Skeletal muscle satellite cell (primary cell): ENCODE data around the gene HBM. TPM values are rescaled to one million over a fixed set of nuclear protein-coding genes. Genes with fewer than 3 reads are reported as not detected.
A peak's percentile ranks its signal among the peaks of the same experiment; 100 is the strongest.
"Not testable (repeated sequence)": the region's sequence is repeated elsewhere in the genome, so short reads cannot be mapped to it uniquely, and the experiment has no call there.

Source experiments
- H3K27me3 ChIP-seq: 2 replicates; pipeline ENCODE4 v1.7.0; 2013; ENCODE audit warnings: low read length; ENCODE audit not compliant: control insufficient read depth, insufficient read depth
- H3K36me3 ChIP-seq: 2 replicates; pipeline ENCODE4 v1.7.0; 2013; ENCODE audit warnings: mild to moderate bottlenecking, control low read depth, low read length; ENCODE audit not compliant: insufficient read depth
- H3K4me1 ChIP-seq: 2 replicates; pipeline ENCODE4 v1.7.0; 2013; ENCODE audit warnings: low read length; ENCODE audit not compliant: control insufficient read depth, insufficient read depth
- H3K4me2 ChIP-seq: 2 replicates; pipeline ENCODE4 v1.7.0; 2013; ENCODE audit warnings: mild to moderate bottlenecking, low read length
- H3K4me3 ChIP-seq: 2 replicates; pipeline ENCODE4 v1.7.0; 2013; ENCODE audit warnings: low read length
- H3K9ac ChIP-seq: 2 replicates; pipeline ENCODE4 v1.7.0; 2013; ENCODE audit warnings: mild to moderate bottlenecking, low read depth, low read length, moderate library complexity
- H3K9me3 ChIP-seq: replicated peaks from 2 replicates; pipeline ENCODE4 v1.7.0; 2013; ENCODE audit warnings: mild to moderate bottlenecking, control low read depth, low read length
- total RNA-seq: library from RNA; depleted of rRNA; stranded (reverse); fragments of >200 nt; gene quantifications from 2 replicates; pipeline ENCODE4 v1.2.3, GENCODE V29; 2012; rRNA removed

HBM gene, protein sequence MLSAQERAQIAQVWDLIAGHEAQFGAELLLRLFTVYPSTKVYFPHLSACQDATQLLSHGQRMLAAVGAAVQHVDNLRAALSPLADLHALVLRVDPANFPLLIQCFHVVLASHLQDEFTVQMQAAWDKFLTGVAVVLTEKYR
- total RNA-seq, result not detected in 2 replicates

DNA sequence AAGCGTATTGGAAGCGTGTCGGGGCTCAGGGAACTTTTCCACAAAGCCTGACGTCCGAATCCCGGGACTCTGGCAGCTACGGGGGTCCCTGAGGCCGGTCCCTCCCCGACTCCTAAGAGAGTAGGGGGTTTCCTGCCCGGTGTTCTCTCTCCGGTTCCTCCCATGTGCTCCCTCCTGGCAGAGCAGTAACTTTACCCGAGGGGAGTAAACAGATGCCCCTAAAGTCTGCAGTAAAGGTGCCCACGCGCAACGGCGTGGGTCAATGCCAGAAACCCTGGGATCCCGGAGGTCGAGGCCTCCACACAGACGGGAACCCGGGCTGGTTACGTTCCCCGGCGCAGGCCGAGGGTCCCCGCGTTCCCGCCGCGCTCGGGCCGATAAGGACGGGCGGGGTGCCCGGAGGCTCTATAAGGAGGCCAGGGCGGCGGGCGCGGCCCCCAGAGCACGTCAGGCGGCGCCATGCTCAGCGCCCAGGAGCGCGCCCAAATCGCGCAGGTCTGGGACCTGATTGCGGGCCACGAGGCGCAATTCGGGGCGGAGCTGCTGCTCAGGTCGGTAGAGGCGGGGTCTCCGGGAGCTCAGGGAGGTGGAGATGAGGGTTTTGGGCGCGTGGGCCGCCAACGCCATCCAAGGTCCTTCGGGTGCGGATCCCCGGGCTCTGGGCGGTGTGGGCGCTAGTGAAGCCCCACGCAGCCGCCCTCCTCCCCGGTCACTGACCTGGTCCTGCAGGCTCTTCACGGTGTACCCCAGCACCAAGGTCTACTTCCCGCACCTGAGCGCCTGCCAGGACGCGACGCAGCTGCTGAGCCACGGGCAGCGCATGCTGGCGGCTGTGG lies at the start of gene HBM:
Gene HBM, plus strand, starts transcription at position 440 of the 836 bp plus-strand sequence. Its CDS starts 20 bp downstream, at position 460.
- Histone ChIP-seq H3K4me3 (no peak within 1 kb of the TSS), H3K4me1 (peaks cover 3% of the 10 kb centered on the region), H3K36me3 (no peaks in the 10 kb centered on the region), H3K4me2 (peak within 1 kb of the TSS; percentile 46), H3K9ac (no peak within 1 kb of the TSS), H3K9me3 (no peaks in the 10 kb centered on the region), H3K27me3 (peaks cover 48% of the 10 kb centered on the region)

DNA sequence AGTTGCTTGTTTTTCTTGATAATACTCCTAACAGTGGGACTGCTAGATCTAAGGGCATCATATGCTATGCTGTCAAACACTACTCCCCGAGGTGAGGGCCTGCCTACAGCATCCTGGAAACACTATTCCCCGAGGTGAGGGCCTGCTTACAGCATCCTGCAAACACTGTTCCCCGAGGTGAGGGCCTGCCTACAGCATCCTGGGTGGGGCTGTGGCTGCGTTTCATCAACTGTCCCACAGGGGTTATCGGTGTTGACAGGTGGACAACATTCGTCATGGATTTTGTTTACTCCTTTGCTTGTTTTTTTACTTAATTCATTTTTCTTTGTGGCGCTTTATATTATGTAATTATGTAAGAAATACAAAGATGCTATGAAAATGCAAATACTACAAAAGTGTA lies 49.8 kb upstream of the HBM start:
- Histone ChIP-seq H3K9me3 (no peaks in the 10 kb centered on the region), H3K4me2 (no peak overlapping the region), H3K27me3 (no peaks in the 10 kb centered on the region), H3K4me1 (peaks cover 25% of the 10 kb centered on the region), H3K9ac (no peak overlapping the region), H3K4me3 (no peak overlapping the region), H3K36me3 (peaks cover 29% of the 10 kb centered on the region)

DNA sequence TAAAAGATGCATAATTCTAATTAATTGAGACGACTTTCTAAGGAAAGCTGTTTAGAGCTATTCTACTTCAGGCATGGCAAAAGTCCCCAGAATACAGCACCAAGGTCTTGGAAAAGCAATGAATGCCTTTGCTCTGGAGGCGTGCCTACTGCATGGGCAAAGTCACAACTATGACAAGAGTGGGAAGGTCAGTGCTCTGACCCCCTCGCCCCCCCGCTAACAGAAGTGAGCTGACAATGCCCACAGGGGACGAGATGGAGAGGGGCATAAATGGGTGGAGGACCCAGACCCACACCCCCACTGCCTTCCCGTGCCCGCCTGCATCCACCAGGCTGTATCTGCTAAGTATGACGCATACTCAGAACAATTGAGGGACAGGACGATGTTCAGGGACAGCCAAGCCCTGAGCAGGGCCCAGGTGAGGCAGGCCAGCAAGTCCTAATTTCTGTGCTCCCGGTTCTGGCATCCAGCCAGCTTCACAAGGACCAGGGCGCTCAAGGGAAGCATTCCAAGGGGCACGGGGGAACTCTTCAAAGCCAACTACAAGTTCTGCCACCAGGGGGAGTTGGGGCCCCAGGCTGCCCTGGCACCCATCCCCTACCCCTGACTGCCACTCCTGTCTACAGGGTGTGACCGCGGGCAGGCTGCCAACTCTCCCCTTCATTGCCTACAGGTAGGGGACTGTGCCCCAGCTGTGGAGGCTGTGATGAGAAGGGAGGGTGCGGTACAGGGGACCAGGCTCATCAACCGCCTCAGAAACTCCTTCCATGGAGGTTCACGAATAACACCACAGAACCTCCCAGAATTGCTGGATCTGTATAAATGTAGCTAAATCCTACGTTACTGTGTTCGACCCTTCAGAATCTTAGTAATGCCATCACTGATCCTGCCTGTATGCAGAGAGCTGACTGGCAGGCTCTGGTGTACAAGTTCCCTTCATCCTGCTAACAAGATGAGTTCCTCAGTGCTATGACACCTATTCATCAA lies 48.1 kb upstream of the HBM start:
- Histone ChIP-seq H3K36me3 (peaks cover 18% of the 10 kb centered on the region), H3K4me3 (no peak overlapping the region), H3K27me3 (no peaks in the 10 kb centered on the region), H3K9ac (no peak overlapping the region), H3K4me2 (no peak overlapping the region), H3K4me1 (peaks cover 20% of the 10 kb centered on the region), H3K9me3 (no peaks in the 10 kb centered on the region)

DNA sequence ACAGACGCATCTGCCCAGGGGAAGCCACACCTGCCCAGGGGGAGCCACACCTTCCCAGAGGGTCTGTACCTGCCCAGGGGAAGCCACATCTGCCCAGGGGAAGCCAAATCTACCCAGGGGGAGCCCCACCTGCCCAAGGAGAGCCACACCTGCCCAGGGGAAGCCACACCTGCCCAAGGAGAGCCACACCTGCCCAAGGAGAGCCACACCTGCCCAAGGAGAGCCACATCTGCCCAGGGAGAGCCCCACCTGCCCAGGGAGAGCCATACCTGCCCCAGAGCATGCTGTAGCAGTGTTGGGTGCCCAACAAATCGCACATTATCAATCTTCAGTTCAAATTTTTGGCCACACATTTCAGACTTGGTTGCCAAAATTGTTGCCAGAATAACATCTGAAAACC lies 46.9 kb upstream of the HBM start:
- no peaks in the 10 kb centered on the region for H3K27me3 ChIP-seq
- H3K4me1 ChIP-seq, result peaks cover 8% of the 10 kb centered on the region
- H3K4me2 ChIP-seq, result no peak overlapping the region
- no peaks in the 10 kb centered on the region for H3K9me3 ChIP-seq
- H3K4me3 ChIP-seq, result no peak overlapping the region
- no peak overlapping the region for H3K9ac ChIP-seq
- H3K36me3 ChIP-seq, result peaks cover 18% of the 10 kb centered on the region

DNA sequence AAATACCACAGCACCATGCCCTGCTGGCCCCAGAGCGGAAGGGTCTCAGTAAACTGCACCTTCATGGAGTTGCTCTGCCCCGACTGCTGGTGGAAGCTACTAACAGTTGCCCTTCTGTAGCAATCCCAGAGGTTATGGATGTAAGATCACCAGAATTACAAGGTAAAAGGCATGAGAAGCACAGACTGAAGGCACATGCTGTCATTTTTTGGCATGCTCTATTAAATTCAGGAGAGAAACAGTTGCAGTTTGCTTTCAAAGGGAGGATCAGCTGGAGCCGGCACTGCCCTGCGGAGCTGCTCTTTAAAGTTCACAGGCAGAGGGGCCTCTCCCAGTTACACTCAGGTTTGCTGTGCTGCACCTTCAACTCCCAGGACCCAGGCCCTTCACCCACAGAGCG lies 46.5 kb upstream of the HBM start:
- H3K36me3 ChIP-seq, result peaks cover 18% of the 10 kb centered on the region
- H3K4me3 ChIP-seq, result no peak overlapping the region
- H3K9me3 ChIP-seq, result no peaks in the 10 kb centered on the region
- no peak overlapping the region for H3K9ac ChIP-seq
- no peak overlapping the region for H3K4me2 ChIP-seq
- peaks cover 4% of the 10 kb centered on the region for H3K4me1 ChIP-seq
- H3K27me3 ChIP-seq, result no peaks in the 10 kb centered on the region

DNA sequence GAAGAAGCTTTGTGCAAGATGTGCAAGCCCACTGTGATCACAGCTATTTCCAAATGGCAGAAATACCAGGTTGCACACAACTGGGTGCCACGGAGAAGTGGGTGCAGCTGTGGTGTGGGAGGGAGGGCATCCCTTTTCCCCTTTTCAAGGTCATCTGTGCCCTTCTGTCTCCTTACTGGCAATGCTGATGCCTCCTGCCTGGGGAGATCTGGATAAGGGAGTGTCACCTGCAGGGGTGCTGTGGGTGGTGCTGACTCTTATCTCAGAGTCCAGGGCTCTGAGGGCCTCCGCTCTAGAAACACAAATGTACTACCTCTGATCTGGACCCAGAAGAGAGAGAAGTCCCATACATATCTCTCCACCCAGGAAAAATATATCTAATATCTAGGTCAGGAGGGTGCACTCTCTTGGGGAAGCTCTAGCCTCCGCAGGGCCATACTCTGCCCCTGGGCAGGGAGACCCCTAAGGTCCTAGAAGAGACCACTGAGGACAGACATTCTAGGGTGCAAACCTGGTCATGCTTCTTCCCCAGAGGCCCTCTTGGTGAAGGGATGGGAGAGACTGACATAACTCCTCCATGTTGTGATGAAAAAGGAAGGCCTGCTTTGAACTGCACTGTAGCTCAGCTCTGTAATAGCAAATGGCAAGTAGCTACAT lies 45.8 kb upstream of the HBM start:
- no peaks in the 10 kb centered on the region for H3K27me3 ChIP-seq
- no peak overlapping the region for H3K9ac ChIP-seq
- no peak overlapping the region for H3K4me2 ChIP-seq
- H3K36me3 ChIP-seq, result peaks cover 18% of the 10 kb centered on the region
- H3K9me3 ChIP-seq, result no peaks in the 10 kb centered on the region
- H3K4me3 ChIP-seq, result no peak overlapping the region
- no peaks in the 10 kb centered on the region for H3K4me1 ChIP-seq

DNA sequence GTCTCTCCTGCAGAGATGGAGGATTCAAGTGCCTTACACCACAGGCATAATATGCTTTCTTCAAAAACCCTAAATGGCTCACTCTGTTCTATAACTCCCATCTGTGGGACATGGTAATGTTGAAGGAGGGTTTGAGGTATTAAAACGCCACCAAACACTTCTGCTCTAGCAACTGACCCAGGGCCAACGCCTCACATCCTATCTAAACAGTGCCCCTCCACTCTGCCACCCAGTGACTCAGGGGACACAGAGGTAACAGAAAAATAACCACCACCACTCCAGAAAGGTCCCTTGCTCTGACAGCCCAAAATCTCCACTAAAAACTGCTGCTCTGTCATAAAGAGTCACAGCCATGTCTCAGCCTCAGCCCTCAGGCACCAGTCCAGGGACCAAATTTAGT lies 45.0 kb upstream of the HBM start:
- no peaks in the 10 kb centered on the region for H3K4me1 ChIP-seq
- H3K9me3 ChIP-seq, result no peaks in the 10 kb centered on the region
- no peaks in the 10 kb centered on the region for H3K27me3 ChIP-seq
- H3K9ac ChIP-seq, result no peak overlapping the region
- no peak overlapping the region for H3K4me2 ChIP-seq
- H3K36me3 ChIP-seq, result peaks cover 18% of the 10 kb centered on the region
- H3K4me3 ChIP-seq, result no peak overlapping the region

DNA sequence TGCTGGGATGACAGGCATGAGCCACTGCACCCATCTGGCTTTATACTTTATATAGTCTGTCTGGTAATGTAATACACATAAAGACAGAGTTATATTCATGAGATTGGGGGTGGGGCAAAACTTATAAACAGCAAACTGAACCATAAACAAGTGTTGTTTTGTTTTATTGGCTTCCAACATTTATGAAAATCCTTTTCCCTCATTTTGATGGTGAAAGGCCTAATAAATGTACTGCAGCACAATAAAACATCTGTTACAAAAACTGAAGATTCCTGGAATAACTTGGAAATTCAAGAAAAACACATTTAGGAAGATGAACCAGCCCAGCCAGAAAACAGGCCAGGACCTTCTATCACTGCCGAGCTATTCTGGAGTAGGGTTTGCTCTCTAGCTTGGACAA lies 43.4 kb upstream of the HBM start:
- Histone ChIP-seq H3K9ac (no peak overlapping the region), H3K4me2 (no peak overlapping the region), H3K36me3 (peaks cover 6% of the 10 kb centered on the region), H3K9me3 (no peaks in the 10 kb centered on the region), H3K27me3 (no peaks in the 10 kb centered on the region), H3K4me3 (no peak overlapping the region), H3K4me1 (no peaks in the 10 kb centered on the region)

DNA sequence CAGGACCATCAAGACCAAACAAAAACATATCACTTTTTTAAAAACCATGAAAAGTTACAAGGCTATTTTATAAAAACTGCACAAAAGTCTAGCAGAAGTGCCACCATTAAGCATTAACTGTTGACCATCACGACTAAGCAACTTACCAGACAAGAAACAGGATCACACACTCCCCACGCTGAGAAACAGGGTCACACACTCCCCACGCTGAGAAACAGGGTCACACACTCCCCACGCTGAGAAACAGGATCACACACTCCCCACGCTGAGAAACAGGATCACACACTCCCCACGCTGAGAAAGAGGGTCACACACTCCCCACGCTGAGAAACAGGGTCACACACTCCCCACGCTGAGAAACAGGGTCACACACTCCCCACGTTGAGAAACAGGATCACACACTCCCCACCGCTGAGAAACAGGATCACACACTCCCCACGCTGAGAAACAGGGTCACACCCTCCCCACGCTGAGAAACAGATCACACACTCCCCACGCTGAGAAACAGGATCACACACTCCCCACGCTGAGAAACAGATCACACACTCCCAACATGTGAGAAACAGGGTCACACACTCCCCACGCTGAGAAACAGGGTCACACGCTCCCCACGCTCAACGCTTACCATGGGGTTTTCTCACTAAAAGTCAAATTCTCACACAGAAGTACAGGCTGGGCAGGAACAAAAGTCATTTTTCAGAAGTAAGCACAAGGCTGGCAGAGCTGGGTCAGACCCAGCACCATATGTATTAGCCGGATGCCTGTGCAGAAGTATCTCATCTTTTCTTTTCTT lies 42.0 kb upstream of the HBM start:
- H3K27me3 ChIP-seq, H3K9ac ChIP-seq, H3K36me3 ChIP-seq, H3K9me3 ChIP-seq, H3K4me2 ChIP-seq, H3K4me3 ChIP-seq, H3K4me1 ChIP-seq: not testable (repeated sequence)

DNA sequence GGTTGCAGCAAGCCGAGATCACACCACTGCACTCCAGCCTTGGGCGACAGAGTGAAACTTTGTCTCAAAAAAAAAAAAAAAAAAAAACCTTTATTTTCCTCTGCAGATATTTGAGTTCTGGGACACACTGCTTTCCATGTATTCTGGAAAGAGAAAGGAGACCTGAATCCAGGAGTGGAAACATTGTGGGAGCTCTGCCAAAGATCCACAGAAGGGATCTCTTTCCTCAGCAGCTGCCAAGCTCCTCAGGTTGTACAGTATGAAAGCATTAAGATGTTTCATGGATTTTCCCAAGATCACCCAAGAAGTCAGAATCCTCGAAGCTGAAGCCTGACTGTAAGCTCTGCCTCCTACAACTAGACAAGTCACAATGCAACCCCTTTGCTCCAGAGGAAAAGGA lies 40.8 kb upstream of the HBM start:
- Histone ChIP-seq H3K9me3 (no peaks in the 10 kb centered on the region), H3K4me1 (no peaks in the 10 kb centered on the region), H3K36me3 (no peaks in the 10 kb centered on the region), H3K27me3 (no peaks in the 10 kb centered on the region), H3K4me2 (no peak overlapping the region), H3K9ac (no peak overlapping the region), H3K4me3 (no peak overlapping the region)
